Hematopoietic multipotent progenitor cell treated with erythropoietin and hydrocortisone succinate and interleukin-3 and kit ligand, for 6 days (in vitro differentiated cells): Measurements from ENCODE around the gene ACSF2.

Experiments used
- DNase-seq: peaks from one replicate; pipeline ENCODE4 v3.0.0-alpha.2; 2015

ACSF2 gene

GRCh38 chr17:50479522-50480141 lies 53.6 kb downstream of the ACSF2 start:
- DNase-seq, result peak; percentile 93

GRCh38 chr17:50480142-50480764 lies 54.2 kb downstream of the ACSF2 start:
- no peak for DNase-seq

- DNase-seq, result peak; percentile 16
Observed at GRCh38 chr17:50480854-50481490, 55.0 kb downstream of the ACSF2 start.

- DNase-seq, result no peak
Observed at GRCh38 chr17:50481648-50482047, 55.6 kb downstream of the ACSF2 start.

- no peak for DNase-seq
Observed at GRCh38 chr17:50482110-50482509, 56.1 kb downstream of the ACSF2 start.

GRCh38 chr17:50482516-50482915 lies 56.5 kb downstream of the ACSF2 start:
- DNase-seq, result peak; percentile 91

- no peak for DNase-seq
Observed at GRCh38 chr17:50483266-50483665, 57.2 kb downstream of the ACSF2 start.

GRCh38 chr17:50484386-50485155 lies 58.6 kb downstream of the ACSF2 start:
- DNase-seq, result no peak

GRCh38 chr17:50487213-50488096 lies 61.4 kb downstream of the ACSF2 start:
- DNase-seq, result no peak

GRCh38 chr17:50488880-50489279 lies 62.9 kb downstream of the ACSF2 start:
- no peak for DNase-seq

GRCh38 chr17:50491505-50491904 lies 65.5 kb downstream of the ACSF2 start:
- DNase-seq, result no peak

GRCh38 chr17:50492214-50492613 lies 66.2 kb downstream of the ACSF2 start:
- DNase-seq, result no peak

- DNase-seq, result no peak
Observed at GRCh38 chr17:50493744-50494143, 67.7 kb downstream of the ACSF2 start.

GRCh38 chr17:50495217-50495823 lies 69.3 kb downstream of the ACSF2 start:
- no peak for DNase-seq

- no peak for DNase-seq
Observed at GRCh38 chr17:50495918-50496317, 69.9 kb downstream of the ACSF2 start.

GRCh38 chr17:50498021-50498874 lies 72.2 kb downstream of the ACSF2 start:
- DNase-seq, result no peak

GRCh38 chr17:50499270-50499669 lies 73.3 kb downstream of the ACSF2 start:
- DNase-seq, result no peak

GRCh38 chr17:50499721-50500120 lies 73.7 kb downstream of the ACSF2 start:
- DNase-seq, result no peak

GRCh38 chr17:50501054-50501453 lies 75.0 kb downstream of the ACSF2 start:
- peak; percentile 64 for DNase-seq

GRCh38 chr17:50502301-50502990 lies 76.4 kb downstream of the ACSF2 start:
- DNase-seq, result no peak
